HEK293 (cell line): ENCODE results near the gene TLCD3B.

Experiments
- CTCF ChIA-PET: fragments of 350-600 bp; formaldehyde crosslinking; extraction: SDS; loops from one replicate; lab custom pipeline; 2021; ENCODE audit warnings: antibody characterized with exemption; lab: Yijun Ruan, JAX
- POLR2A ChIA-PET: fragments of 300-600 bp; formaldehyde crosslinking; extraction: SDS; loops from one replicate; lab custom pipeline; 2020; ENCODE audit warnings: antibody characterized with exemption, inconsistent platforms; lab: Yijun Ruan, JAX
- H3K27ac ChIP-seq: fragments of 200-500 bp; sonication (Bioruptor generic); 2 replicates; pipeline ENCODE4 v1.5.1; 2014; ENCODE audit warnings: low read depth, low read length, control low read depth, inconsistent platforms; ENCODE audit errors: extremely low read depth
- H3K36me3 ChIP-seq, 2 experiments: fragments of 200-500 bp in 1 of 2; sonication (Bioruptor generic) in 1 of 2; 1 replicate in 1 of 2; 2 replicates in 1 of 2; pipeline ENCODE4 v1.5.1; 2014 to 2017; ENCODE audit warnings: inconsistent platforms in 2 of 2, low read length in 2 of 2; ENCODE audit not compliant: control insufficient read depth in 2 of 2, insufficient read depth in 1 of 2
- H3K4me1 ChIP-seq: fragments of 200-500 bp; sonication (Bioruptor generic); 2 replicates; pipeline ENCODE4 v1.5.1; 2014; ENCODE audit warnings: mild to moderate bottlenecking, low read length, inconsistent platforms; ENCODE audit not compliant: control insufficient read depth, insufficient read depth
- H3K4me3 ChIP-seq: 2 replicates; pipeline ENCODE4 v1.5.1; 2011; ENCODE audit warnings: low read depth, mild to moderate bottlenecking, control low read depth, low read length, moderate library complexity
- H3K9me3 ChIP-seq: fragments of 200-500 bp; sonication (Bioruptor generic); 2 replicates; pipeline ENCODE4 v1.5.1; 2014; ENCODE audit warnings: low read depth, low read length, inconsistent platforms; ENCODE audit not compliant: control insufficient read depth, insufficient read depth
- KLF7 ChIP-seq: fragments of 450-650 bp; formaldehyde crosslinking; IDR thresholded peaks from 2 replicates; pipeline ENCODE4 v1.5.1; 2016; ENCODE audit warnings: missing biosample characterization, missing genetic modification characterization, borderline replicate concordance
- SETDB1 ChIP-seq: IDR thresholded peaks from one replicate; pipeline ENCODE4 v1.6.1; 2017; ENCODE audit warnings: mild to moderate bottlenecking, low read length, moderate library complexity, mixed read lengths; ENCODE audit not compliant: insufficient read length
- ZBTB1 ChIP-seq: fragments of 450-650 bp; formaldehyde crosslinking; IDR thresholded peaks from 2 replicates; pipeline ENCODE4 v1.5.1; 2016; ENCODE audit warnings: missing biosample characterization, missing genetic modification characterization
- ZFP3 ChIP-seq: fragments of 450-650 bp; formaldehyde crosslinking; IDR thresholded peaks from 2 replicates; pipeline ENCODE4 v1.5.1; 2016; ENCODE audit warnings: low read depth, missing biosample characterization, missing genetic modification characterization
- ZFP37 ChIP-seq: fragments of 450-650 bp; formaldehyde crosslinking; IDR thresholded peaks from 2 replicates; pipeline ENCODE4 v1.5.1; 2016; ENCODE audit warnings: missing biosample characterization, missing genetic modification characterization
- ZIC2 ChIP-seq: fragments of 450-650 bp; formaldehyde crosslinking; IDR thresholded peaks from 2 replicates; pipeline ENCODE4 v1.5.1; 2016; ENCODE audit warnings: missing biosample characterization, missing genetic modification characterization
- ZNF112 ChIP-seq: fragments of 450-650 bp; formaldehyde crosslinking; IDR thresholded peaks from 2 replicates; pipeline ENCODE4 v1.5.0; 2017; ENCODE audit warnings: missing biosample characterization, missing genetic modification characterization
- ZNF146 ChIP-seq: fragments of 450-650 bp; formaldehyde crosslinking; IDR thresholded peaks from 2 replicates; pipeline ENCODE4 v1.5.1; 2016; ENCODE audit warnings: missing biosample characterization, missing genetic modification characterization
- ZNF157 ChIP-seq: fragments of 450-650 bp; formaldehyde crosslinking; IDR thresholded peaks from 2 replicates; pipeline ENCODE4 v1.5.1; 2016; ENCODE audit warnings: missing biosample characterization, missing genetic modification characterization
- ZNF211 ChIP-seq: fragments of 450-650 bp; formaldehyde crosslinking; IDR thresholded peaks from 2 replicates; pipeline ENCODE4 v1.5.1; 2016; ENCODE audit warnings: low read depth, missing biosample characterization, missing genetic modification characterization
- ZNF274 ChIP-seq, 2 experiments: fragments of 200-500 bp in 1 of 2; fragments of 450-650 bp in 1 of 2; sonication (Bioruptor generic) in 1 of 2; formaldehyde crosslinking in 1 of 2; IDR thresholded peaks; 2 replicates each; pipeline versions ENCODE4 v1.5.1 to v1.6.1; 2014 to 2016; ENCODE audit warnings: borderline replicate concordance in 1 of 2, inconsistent platforms in 1 of 2, low read length in 1 of 2, missing biosample characterization in 1 of 2, missing genetic modification characterization in 1 of 2
- ZNF292 ChIP-seq: fragments of 450-650 bp; formaldehyde crosslinking; IDR thresholded peaks from 2 replicates; pipeline ENCODE4 v1.5.1; 2016; ENCODE audit warnings: low read depth, missing biosample characterization, missing genetic modification characterization, borderline replicate concordance
- ZNF416 ChIP-seq: fragments of 450-650 bp; formaldehyde crosslinking; IDR thresholded peaks from 2 replicates; pipeline ENCODE4 v1.5.1; 2016; ENCODE audit warnings: missing biosample characterization, missing genetic modification characterization
- ZNF544 ChIP-seq: fragments of 450-650 bp; formaldehyde crosslinking; IDR thresholded peaks from 2 replicates; pipeline ENCODE4 v1.5.0; 2017; ENCODE audit warnings: missing biosample characterization, missing genetic modification characterization
- ZNF623 ChIP-seq: fragments of 450-650 bp; formaldehyde crosslinking; IDR thresholded peaks from 2 replicates; pipeline ENCODE4 v1.5.1; 2016; ENCODE audit warnings: missing biosample characterization, missing genetic modification characterization
- ZNF701 ChIP-seq: fragments of 450-650 bp; formaldehyde crosslinking; IDR thresholded peaks from 2 replicates; pipeline ENCODE4 v1.5.1; 2016; ENCODE audit warnings: missing biosample characterization, missing genetic modification characterization
- ZNF792 ChIP-seq: fragments of 450-650 bp; formaldehyde crosslinking; IDR thresholded peaks from 2 replicates; pipeline ENCODE4 v1.5.1; 2016; ENCODE audit warnings: missing biosample characterization, missing genetic modification characterization
- ZSCAN23 ChIP-seq: fragments of 450-650 bp; formaldehyde crosslinking; IDR thresholded peaks from 2 replicates; pipeline ENCODE4 v1.5.1; 2016; ENCODE audit warnings: missing biosample characterization, missing genetic modification characterization
- TF ChIP-seq, protein P1 (sequence below): fragments of 450-650 bp; formaldehyde crosslinking; IDR thresholded peaks from 2 replicates; pipeline ENCODE4 v1.5.1; 2016; ENCODE audit warnings: missing biosample characterization, missing genetic modification characterization
- TF ChIP-seq, protein P2 (sequence below): fragments of 450-650 bp; formaldehyde crosslinking; IDR thresholded peaks from 2 replicates; pipeline ENCODE4 v1.5.1; 2016; ENCODE audit warnings: missing biosample characterization, missing genetic modification characterization
- TF ChIP-seq, protein P3 (sequence below): fragments of 450-650 bp; formaldehyde crosslinking; IDR thresholded peaks from 2 replicates; pipeline ENCODE4 v1.5.1; 2016; ENCODE audit warnings: missing biosample characterization, missing genetic modification characterization
- TF ChIP-seq, protein P4 (sequence below): fragments of 450-650 bp; formaldehyde crosslinking; IDR thresholded peaks from 2 replicates; pipeline ENCODE4 v1.5.1; 2016; ENCODE audit warnings: missing biosample characterization, missing genetic modification characterization
- TF ChIP-seq, protein P5 (sequence below): fragments of 450-650 bp; formaldehyde crosslinking; IDR thresholded peaks from 2 replicates; pipeline ENCODE4 v1.5.1; 2016; ENCODE audit warnings: missing biosample characterization, missing genetic modification characterization

Gene TLCD3B

DNA sequence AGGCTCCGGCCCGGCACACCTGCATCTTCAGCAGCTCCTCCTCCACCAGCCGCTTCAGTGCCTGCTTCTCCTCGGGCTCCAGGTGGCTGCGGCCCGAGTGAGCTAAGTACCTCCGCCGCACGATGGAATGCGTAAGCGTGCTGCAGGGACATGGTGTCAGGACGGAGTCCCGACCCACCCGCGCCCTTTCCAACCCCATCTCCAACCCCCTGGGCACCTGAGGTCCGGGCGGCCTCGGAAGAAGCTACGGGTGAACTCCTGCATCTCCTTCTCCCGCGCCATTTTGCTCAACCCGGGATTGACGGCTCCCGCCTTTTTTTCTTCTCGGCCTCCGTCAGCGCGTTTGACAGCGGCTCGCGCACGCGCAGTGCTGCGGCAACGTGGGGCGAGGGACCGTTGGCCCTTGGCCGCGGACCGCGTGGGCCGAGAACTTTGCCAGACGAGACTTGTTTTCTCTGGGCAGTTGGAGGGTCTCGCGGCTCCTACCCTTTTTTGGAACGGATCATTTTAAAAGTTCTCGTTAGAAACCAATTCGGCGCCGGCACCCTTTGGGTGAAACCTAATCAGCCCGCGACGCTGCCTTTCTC, 35.7 kb downstream of the TLCD3B start, which contains the start of gene HIRIP3:
Gene HIRIP3 (minus strand): TSS at position 294 of the 587 bp plus-strand sequence. CDS start 12 bp downstream, at position 282.
- peak within 1 kb of the TSS; percentile 93 for H3K4me3 ChIP-seq
- no peaks in the 10 kb centered on the region for H3K9me3 ChIP-seq
- H3K36me3 ChIP-seq, result peaks cover 8 to 78% of the 10 kb centered on the region in 2 experiments
- no peaks in the 10 kb centered on the region; the same call in 1 of the 2 replicates for H3K4me1 ChIP-seq
- peak within 1 kb of the TSS; percentile 91 for H3K27ac ChIP-seq
- POLR2A ChIA-PET, result interaction anchor here (0.6 to 4.0 kb wide), 26 partner anchors 9 to 189 kb away, joined by 3 to 42 read pairs (median 4); partner anchors contain the start of genes ALDOA, ASPHD1, DOC2A and KCTD13
- CTCF ChIA-PET, result interaction anchor here (0.6 to 2.1 kb wide), 7 partner anchors 11 to 958 kb away, joined by 3 to 12 read pairs (median 6); no protein-coding TSS in a partner anchor
- TF ChIP-seq, protein P1, sequence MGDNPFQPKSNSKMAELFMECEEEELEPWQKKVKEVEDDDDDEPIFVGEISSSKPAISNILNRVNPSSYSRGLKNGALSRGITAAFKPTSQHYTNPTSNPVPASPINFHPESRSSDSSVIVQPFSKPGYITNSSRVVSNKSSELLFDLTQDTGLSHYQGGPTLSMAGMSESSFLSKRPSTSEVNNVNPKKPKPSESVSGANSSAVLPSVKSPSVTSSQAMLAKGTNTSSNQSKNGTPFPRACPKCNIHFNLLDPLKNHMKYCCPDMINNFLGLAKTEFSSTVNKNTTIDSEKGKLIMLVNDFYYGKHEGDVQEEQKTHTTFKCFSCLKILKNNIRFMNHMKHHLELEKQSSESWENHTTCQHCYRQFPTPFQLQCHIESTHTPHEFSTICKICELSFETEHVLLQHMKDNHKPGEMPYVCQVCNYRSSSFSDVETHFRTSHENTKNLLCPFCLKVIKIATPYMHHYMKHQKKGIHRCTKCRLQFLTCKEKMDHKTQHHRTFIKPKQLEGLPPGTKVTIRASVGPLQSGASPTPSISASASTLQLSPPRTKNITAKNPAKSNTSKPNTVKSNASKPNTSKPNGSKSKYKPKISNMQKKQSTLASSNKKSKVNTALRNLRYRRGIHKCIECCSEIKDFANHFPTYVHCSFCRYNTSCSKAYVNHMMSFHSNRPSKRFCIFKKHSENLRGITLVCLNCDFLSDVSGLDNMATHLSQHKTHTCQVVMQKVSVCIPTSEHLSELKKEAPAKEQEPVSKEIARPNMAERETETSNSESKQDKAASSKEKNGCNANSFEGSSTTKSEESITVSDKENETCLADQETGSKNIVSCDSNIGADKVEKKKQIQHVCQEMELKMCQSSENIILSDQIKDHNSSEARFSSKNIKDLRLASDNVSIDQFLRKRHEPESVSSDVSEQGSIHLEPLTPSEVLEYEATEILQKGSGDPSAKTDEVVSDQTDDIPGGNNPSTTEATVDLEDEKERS (tag by site-specific recombination), result no peak
- no peak for TF ChIP-seq ZNF112 (tag by site-specific recombination)
- no peak for TF ChIP-seq ZNF292 (tag by site-specific recombination)
- TF ChIP-seq SETDB1, result no peak
- 0 out of 2 replicates have a peak, but pooled peaks have one; percentile 33 for TF ChIP-seq ZNF157 (tag by site-specific recombination)
- TF ChIP-seq, protein P2, sequence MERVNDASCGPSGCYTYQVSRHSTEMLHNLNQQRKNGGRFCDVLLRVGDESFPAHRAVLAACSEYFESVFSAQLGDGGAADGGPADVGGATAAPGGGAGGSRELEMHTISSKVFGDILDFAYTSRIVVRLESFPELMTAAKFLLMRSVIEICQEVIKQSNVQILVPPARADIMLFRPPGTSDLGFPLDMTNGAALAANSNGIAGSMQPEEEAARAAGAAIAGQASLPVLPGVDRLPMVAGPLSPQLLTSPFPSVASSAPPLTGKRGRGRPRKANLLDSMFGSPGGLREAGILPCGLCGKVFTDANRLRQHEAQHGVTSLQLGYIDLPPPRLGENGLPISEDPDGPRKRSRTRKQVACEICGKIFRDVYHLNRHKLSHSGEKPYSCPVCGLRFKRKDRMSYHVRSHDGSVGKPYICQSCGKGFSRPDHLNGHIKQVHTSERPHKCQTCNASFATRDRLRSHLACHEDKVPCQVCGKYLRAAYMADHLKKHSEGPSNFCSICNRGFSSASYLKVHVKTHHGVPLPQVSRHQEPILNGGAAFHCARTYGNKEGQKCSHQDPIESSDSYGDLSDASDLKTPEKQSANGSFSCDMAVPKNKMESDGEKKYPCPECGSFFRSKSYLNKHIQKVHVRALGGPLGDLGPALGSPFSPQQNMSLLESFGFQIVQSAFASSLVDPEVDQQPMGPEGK (tag by site-specific recombination), result peak; percentile 78
- no peak for TF ChIP-seq ZNF211 (tag by site-specific recombination)
- TF ChIP-seq, protein P3, sequence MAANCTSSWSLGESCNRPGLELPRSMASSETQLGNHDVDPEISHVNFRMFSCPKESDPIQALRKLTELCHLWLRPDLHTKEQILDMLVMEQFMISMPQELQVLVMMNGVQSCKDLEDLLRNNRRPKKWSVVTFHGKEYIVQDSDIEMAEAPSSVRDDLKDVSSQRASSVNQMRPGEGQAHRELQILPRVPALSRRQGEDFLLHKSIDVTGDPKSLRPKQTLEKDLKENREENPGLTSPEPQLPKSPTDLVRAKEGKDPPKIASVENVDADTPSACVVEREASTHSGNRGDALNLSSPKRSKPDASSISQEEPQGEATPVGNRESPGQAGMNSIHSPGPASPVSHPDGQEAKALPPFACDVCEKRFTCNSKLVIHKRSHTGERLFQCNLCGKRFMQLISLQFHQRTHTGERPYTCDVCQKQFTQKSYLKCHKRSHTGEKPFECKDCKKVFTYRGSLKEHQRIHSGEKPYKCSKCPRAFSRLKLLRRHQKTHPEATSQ (tag by site-specific recombination), result peak; percentile 14; the same call in 1 of the 2 replicates
- TF ChIP-seq ZNF416 (tag by site-specific recombination), result 0 out of 2 replicates have a peak, but pooled peaks have one; percentile 42
- TF ChIP-seq, protein P4, sequence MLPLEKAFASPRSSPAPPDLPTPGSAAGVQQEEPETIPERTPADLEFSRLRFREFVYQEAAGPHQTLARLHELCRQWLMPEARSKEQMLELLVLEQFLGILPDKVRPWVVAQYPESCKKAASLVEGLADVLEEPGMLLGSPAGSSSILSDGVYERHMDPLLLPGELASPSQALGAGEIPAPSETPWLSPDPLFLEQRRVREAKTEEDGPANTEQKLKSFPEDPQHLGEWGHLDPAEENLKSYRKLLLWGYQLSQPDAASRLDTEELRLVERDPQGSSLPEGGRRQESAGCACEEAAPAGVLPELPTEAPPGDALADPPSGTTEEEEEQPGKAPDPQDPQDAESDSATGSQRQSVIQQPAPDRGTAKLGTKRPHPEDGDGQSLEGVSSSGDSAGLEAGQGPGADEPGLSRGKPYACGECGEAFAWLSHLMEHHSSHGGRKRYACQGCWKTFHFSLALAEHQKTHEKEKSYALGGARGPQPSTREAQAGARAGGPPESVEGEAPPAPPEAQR (tag by site-specific recombination), result peak; percentile 61
- 0 out of 2 replicates have a peak, but pooled peaks have one; percentile 61 for TF ChIP-seq ZNF792 (tag by site-specific recombination)
- no peak for TF ChIP-seq ZNF544 (tag by site-specific recombination)
- 0 out of 2 replicates have a peak, but pooled peaks have one; percentile 45 for TF ChIP-seq ZNF146 (tag by site-specific recombination)
- no peak for TF ChIP-seq ZIC2 (tag by site-specific recombination)
- TF ChIP-seq ZSCAN23 (tag by site-specific recombination), result peak; percentile 91; the same call in 1 of the 2 replicates
- TF ChIP-seq, protein P5, sequence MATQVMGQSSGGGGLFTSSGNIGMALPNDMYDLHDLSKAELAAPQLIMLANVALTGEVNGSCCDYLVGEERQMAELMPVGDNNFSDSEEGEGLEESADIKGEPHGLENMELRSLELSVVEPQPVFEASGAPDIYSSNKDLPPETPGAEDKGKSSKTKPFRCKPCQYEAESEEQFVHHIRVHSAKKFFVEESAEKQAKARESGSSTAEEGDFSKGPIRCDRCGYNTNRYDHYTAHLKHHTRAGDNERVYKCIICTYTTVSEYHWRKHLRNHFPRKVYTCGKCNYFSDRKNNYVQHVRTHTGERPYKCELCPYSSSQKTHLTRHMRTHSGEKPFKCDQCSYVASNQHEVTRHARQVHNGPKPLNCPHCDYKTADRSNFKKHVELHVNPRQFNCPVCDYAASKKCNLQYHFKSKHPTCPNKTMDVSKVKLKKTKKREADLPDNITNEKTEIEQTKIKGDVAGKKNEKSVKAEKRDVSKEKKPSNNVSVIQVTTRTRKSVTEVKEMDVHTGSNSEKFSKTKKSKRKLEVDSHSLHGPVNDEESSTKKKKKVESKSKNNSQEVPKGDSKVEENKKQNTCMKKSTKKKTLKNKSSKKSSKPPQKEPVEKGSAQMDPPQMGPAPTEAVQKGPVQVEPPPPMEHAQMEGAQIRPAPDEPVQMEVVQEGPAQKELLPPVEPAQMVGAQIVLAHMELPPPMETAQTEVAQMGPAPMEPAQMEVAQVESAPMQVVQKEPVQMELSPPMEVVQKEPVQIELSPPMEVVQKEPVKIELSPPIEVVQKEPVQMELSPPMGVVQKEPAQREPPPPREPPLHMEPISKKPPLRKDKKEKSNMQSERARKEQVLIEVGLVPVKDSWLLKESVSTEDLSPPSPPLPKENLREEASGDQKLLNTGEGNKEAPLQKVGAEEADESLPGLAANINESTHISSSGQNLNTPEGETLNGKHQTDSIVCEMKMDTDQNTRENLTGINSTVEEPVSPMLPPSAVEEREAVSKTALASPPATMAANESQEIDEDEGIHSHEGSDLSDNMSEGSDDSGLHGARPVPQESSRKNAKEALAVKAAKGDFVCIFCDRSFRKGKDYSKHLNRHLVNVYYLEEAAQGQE (tag by site-specific recombination), result peak; percentile 36; the same call in 1 of the 2 replicates
- peak; percentile 13; the same call in 1 of the 2 replicates for TF ChIP-seq ZNF701 (tag by site-specific recombination)
- peak; percentile 18; the same call in 1 of the 2 replicates for TF ChIP-seq ZFP37 (tag by site-specific recombination)
- TF ChIP-seq ZFP3, result no peak
- peak; percentile 71; the same call in 1 of the 2 replicates for TF ChIP-seq KLF7 (tag by site-specific recombination)
- no peak for TF ChIP-seq ZNF274 (IDR thresholded peaks at IDR 0.05; ENCODE audit: low read length)
- TF ChIP-seq ZNF274 (tag by site-specific recombination; IDR thresholded peaks at IDR 0.05; ENCODE audit: borderline replicate concordance), result no peak
- TF ChIP-seq ZBTB1 (tag by site-specific recombination), result peak; percentile 8; the same call in 1 of the 2 replicates
- peak; percentile 42; the same call in 1 of the 2 replicates for TF ChIP-seq ZNF623
